ENCODE data around the gene CCR5AS.

CCR5AS gene

DNA sequence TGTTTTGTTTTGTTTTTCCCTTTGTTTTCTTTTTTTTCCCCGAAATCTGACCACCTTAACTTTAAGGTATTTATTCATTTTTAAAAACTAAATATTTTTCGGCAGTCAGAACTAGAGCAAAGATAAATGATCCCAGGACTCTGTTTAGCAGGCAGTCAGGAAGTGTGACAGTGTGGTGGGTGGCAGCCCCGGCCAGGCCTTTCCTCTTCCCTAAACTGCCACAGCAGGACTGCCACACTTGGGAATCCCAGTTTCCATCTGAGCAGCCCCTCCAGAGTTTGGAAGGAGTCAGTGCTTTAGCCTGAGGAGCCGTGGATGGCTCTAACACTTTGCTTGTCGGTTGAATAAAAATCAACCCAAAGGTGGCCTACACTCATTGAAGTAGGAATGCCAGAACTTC is 7.1 kb upstream of the CCR5AS start:
- no peaks in the 10 kb centered on the region for H3K79me2 ChIP-seq (replicated peaks; ENCODE audit: insufficient read depth, low read length)
- H2AFZ ChIP-seq (ENCODE audit: low read depth, low read length): no peak overlapping the region
- TF ChIP-seq EZH2 (IDR thresholded peaks at IDR 0.05; ENCODE audit: borderline replicate concordance, insufficient read depth, low read length, poor library complexity, severe bottlenecking) (no peak), TAF1 (IDR thresholded peaks at IDR 0.05; ENCODE audit: low read depth) (no peak), POLR2AphosphoS5 (IDR thresholded peaks at IDR 0.05) (no peak), MXI1 (conservative IDR thresholded peaks at IDR 0.05; ENCODE audit: poor library complexity, severe bottlenecking) (no peak), RAD21 (conservative IDR thresholded peaks at IDR 0.05) (no peak), SMC3 (conservative IDR thresholded peaks at IDR 0.05; ENCODE audit: poor library complexity) (no peak), EP300 (conservative IDR thresholded peaks at IDR 0.05; ENCODE audit: poor library complexity, severe bottlenecking) (no peak)
- TF ChIP-seq, protein P1, sequence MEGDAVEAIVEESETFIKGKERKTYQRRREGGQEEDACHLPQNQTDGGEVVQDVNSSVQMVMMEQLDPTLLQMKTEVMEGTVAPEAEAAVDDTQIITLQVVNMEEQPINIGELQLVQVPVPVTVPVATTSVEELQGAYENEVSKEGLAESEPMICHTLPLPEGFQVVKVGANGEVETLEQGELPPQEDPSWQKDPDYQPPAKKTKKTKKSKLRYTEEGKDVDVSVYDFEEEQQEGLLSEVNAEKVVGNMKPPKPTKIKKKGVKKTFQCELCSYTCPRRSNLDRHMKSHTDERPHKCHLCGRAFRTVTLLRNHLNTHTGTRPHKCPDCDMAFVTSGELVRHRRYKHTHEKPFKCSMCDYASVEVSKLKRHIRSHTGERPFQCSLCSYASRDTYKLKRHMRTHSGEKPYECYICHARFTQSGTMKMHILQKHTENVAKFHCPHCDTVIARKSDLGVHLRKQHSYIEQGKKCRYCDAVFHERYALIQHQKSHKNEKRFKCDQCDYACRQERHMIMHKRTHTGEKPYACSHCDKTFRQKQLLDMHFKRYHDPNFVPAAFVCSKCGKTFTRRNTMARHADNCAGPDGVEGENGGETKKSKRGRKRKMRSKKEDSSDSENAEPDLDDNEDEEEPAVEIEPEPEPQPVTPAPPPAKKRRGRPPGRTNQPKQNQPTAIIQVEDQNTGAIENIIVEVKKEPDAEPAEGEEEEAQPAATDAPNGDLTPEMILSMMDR (IDR thresholded peaks at IDR 0.05; ENCODE audit: poor library complexity, severe bottlenecking): no peak
- TF ChIP-seq, protein P2, sequence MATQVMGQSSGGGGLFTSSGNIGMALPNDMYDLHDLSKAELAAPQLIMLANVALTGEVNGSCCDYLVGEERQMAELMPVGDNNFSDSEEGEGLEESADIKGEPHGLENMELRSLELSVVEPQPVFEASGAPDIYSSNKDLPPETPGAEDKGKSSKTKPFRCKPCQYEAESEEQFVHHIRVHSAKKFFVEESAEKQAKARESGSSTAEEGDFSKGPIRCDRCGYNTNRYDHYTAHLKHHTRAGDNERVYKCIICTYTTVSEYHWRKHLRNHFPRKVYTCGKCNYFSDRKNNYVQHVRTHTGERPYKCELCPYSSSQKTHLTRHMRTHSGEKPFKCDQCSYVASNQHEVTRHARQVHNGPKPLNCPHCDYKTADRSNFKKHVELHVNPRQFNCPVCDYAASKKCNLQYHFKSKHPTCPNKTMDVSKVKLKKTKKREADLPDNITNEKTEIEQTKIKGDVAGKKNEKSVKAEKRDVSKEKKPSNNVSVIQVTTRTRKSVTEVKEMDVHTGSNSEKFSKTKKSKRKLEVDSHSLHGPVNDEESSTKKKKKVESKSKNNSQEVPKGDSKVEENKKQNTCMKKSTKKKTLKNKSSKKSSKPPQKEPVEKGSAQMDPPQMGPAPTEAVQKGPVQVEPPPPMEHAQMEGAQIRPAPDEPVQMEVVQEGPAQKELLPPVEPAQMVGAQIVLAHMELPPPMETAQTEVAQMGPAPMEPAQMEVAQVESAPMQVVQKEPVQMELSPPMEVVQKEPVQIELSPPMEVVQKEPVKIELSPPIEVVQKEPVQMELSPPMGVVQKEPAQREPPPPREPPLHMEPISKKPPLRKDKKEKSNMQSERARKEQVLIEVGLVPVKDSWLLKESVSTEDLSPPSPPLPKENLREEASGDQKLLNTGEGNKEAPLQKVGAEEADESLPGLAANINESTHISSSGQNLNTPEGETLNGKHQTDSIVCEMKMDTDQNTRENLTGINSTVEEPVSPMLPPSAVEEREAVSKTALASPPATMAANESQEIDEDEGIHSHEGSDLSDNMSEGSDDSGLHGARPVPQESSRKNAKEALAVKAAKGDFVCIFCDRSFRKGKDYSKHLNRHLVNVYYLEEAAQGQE (IDR thresholded peaks at IDR 0.05; ENCODE audit: borderline replicate concordance): no peak
- no peak overlapping the region for H3K9ac ChIP-seq (ENCODE audit: low read length)
- H3K27me3 ChIP-seq (ENCODE audit: insufficient read depth, low read depth, low read length): no peaks in the 10 kb centered on the region
- H3K9me3 ChIP-seq (ENCODE audit: low read length): no peaks in the 10 kb centered on the region
- H3K27ac ChIP-seq (ENCODE audit: low read length): no peak overlapping the region
- no peak overlapping the region for H3K4me2 ChIP-seq (ENCODE audit: low read length)
- H3F3A ChIP-seq (ENCODE audit: insufficient read depth, low read length, poor library complexity, severe bottlenecking): no peaks in the 10 kb centered on the region
- H3K9me2 ChIP-seq (ENCODE audit: insufficient read depth, low read length): no peaks in the 10 kb centered on the region
- no peaks in the 10 kb centered on the region for H4K20me1 ChIP-seq (ENCODE audit: insufficient read depth)
- no peaks in the 10 kb centered on the region for H3K36me3 ChIP-seq (ENCODE audit: insufficient read depth, low read length)
- H3K4me3 ChIP-seq (ENCODE audit: low read length): no peak overlapping the region

DNA sequence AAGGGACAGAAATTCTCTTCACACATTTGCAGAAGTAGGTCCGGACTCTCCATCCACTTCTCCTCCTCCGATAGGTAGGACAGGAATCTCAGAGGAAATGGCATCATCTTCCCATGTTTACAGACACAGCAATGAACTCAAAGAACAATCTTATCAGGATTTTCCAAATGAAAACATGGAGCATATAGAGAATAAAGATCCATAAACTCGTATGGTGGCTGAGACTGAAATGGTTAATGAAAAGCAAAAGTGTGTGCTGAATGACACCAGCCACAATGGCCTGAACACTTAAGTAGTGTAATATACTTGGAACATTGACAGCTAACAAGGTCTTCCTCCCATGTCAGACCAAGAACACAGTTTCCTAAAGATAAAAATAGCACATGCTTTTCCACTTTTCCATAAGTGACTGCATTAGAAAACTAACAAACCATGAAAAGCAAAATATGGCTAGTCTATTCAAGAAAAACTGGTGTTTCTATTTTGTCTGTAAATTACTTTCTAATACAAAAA is 6.0 kb upstream of the CCR5AS start:
- no peaks in the 10 kb centered on the region for H3K79me2 ChIP-seq (replicated peaks; ENCODE audit: insufficient read depth, low read length)
- no peaks in the 10 kb centered on the region for H3K9me2 ChIP-seq (ENCODE audit: insufficient read depth, low read length)
- no peaks in the 10 kb centered on the region for H4K20me1 ChIP-seq (ENCODE audit: insufficient read depth)
- H3K36me3 ChIP-seq (ENCODE audit: insufficient read depth, low read length): no peaks in the 10 kb centered on the region
- H3K27me3 ChIP-seq (ENCODE audit: insufficient read depth, low read depth, low read length): no peaks in the 10 kb centered on the region
- no peak overlapping the region for H3K4me2 ChIP-seq (ENCODE audit: low read length)
- H3K4me3 ChIP-seq (ENCODE audit: low read length): no peak overlapping the region
- no peak overlapping the region for H3K9ac ChIP-seq (ENCODE audit: low read length)
- H2AFZ ChIP-seq (ENCODE audit: low read depth, low read length): no peak overlapping the region
- no peaks in the 10 kb centered on the region for H3K9me3 ChIP-seq (ENCODE audit: low read length)
- peak; percentile 34 for TF ChIP-seq EP300 (conservative IDR thresholded peaks at IDR 0.05; ENCODE audit: poor library complexity, severe bottlenecking)
- TF ChIP-seq TAF1 (IDR thresholded peaks at IDR 0.05; ENCODE audit: low read depth): no peak
- peak overlapping the region; percentile 4 for H3K27ac ChIP-seq (ENCODE audit: low read length)
- no peaks in the 10 kb centered on the region for H3F3A ChIP-seq (ENCODE audit: insufficient read depth, low read length, poor library complexity, severe bottlenecking)

DNA sequence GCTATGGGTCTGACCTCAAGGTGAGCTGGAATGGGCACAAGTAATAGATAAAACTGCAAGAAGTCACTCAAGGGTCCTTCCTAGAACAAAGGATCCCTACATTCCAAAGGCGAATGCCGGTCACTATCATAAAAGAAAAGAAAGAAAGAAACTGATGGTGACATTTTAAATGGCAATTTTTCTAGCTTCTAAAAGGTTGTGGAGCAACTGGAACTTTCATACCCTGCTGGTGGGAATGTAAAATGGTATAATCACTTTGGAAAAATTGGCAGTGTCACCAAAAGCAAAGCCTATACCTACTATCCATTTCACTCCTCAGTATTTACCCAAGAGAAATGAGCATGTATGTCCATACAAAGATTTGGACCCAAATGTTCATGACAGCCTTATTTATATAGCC is 4.4 kb upstream of the CCR5AS start:
- Histone ChIP-seq H3K4me2 (ENCODE audit: low read length) (no peak overlapping the region), H3K36me3 (ENCODE audit: insufficient read depth, low read length) (no peaks in the 10 kb centered on the region), H3K27ac (ENCODE audit: low read length) (no peak overlapping the region), H3K9ac (ENCODE audit: low read length) (no peak overlapping the region), H3F3A (ENCODE audit: insufficient read depth, low read length, poor library complexity, severe bottlenecking) (no peaks in the 10 kb centered on the region), H3K79me2 (replicated peaks; ENCODE audit: insufficient read depth, low read length) (no peaks in the 10 kb centered on the region), H3K9me2 (ENCODE audit: insufficient read depth, low read length) (no peaks in the 10 kb centered on the region), H3K9me3 (ENCODE audit: low read length) (no peaks in the 10 kb centered on the region), H2AFZ (ENCODE audit: low read depth, low read length) (no peak overlapping the region), H4K20me1 (ENCODE audit: insufficient read depth) (no peaks in the 10 kb centered on the region), H3K27me3 (ENCODE audit: insufficient read depth, low read depth, low read length) (no peaks in the 10 kb centered on the region), H3K4me3 (ENCODE audit: low read length) (no peak overlapping the region)
- TF ChIP-seq MXI1 (conservative IDR thresholded peaks at IDR 0.05; ENCODE audit: poor library complexity, severe bottlenecking): no peak
- TF ChIP-seq EP300 (conservative IDR thresholded peaks at IDR 0.05; ENCODE audit: poor library complexity, severe bottlenecking): no peak
- TF ChIP-seq EZH2 (IDR thresholded peaks at IDR 0.05; ENCODE audit: borderline replicate concordance, insufficient read depth, low read length, poor library complexity, severe bottlenecking): no peak
- TF ChIP-seq RAD21 (conservative IDR thresholded peaks at IDR 0.05): no peak
- TF ChIP-seq, protein P2 (IDR thresholded peaks at IDR 0.05; ENCODE audit: borderline replicate concordance): no peak
- no peak for TF ChIP-seq SMC3 (conservative IDR thresholded peaks at IDR 0.05; ENCODE audit: poor library complexity)
- TF ChIP-seq TAF1 (IDR thresholded peaks at IDR 0.05; ENCODE audit: low read depth): no peak
- TF ChIP-seq, protein P1 (IDR thresholded peaks at IDR 0.05; ENCODE audit: poor library complexity, severe bottlenecking): no peak
- no peak for TF ChIP-seq POLR2AphosphoS5 (IDR thresholded peaks at IDR 0.05)
